ENCODE data around the gene TMEM259.

The TMEM259 gene

DNA sequence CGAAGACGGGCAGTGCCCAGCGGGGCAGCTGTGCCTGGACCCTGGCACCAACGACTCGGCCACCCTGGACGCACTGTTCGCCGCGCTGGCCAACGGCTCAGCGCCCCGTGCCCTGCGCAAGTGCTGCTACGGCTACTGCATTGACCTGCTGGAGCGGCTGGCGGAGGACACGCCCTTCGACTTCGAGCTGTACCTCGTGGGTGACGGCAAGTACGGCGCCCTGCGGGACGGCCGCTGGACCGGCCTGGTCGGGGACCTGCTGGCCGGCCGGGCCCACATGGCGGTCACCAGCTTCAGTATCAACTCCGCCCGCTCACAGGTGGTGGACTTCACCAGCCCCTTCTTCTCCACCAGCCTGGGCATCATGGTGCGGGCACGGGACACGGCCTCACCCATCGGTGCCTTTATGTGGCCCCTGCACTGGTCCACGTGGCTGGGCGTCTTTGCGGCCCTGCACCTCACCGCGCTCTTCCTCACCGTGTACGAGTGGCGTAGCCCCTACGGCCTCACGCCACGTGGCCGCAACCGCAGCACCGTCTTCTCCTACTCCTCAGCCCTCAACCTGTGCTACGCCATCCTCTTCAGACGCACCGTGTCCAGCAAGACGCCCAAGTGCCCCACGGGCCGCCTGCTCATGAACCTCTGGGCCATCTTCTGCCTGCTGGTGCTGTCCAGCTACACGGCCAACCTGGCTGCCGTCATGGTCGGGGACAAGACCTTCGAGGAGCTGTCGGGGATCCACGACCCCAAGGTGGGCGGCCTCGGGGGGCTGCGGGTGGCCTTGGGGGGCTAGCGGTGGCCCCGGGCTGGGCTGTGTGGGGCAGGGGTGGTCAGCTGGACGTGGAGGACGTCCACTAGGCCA, 15.9 kb downstream of the TMEM259 start:
- no peak for DNase-seq (ENCODE audit: low read depth in 2 of 3, low spot score in 1 of 3)

- DNase-seq (ENCODE audit: low read depth in 2 of 3, low spot score in 1 of 3) = no peak
Observed at GRCh38 chr19:1004204-1004802, 16.6 kb downstream of the TMEM259 start.

DNA sequence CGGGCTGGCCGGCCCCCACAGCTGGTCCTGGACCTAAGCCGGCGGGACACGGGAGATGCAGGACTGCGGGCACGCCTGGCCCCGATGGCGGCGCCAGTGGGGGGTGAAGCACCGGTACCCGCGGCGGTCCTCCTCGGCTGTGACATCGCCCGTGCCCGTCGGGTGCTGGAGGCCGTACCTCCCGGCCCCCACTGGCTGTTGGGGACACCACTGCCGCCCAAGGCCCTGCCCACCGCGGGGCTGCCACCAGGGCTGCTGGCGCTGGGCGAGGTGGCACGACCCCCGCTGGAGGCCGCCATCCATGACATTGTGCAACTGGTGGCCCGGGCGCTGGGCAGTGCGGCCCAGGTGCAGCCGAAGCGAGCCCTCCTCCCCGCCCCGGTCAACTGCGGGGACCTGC, 17.6 kb downstream of the TMEM259 start:
- no peak for DNase-seq (ENCODE audit: low read depth in 2 of 3, low spot score in 1 of 3)

DNA sequence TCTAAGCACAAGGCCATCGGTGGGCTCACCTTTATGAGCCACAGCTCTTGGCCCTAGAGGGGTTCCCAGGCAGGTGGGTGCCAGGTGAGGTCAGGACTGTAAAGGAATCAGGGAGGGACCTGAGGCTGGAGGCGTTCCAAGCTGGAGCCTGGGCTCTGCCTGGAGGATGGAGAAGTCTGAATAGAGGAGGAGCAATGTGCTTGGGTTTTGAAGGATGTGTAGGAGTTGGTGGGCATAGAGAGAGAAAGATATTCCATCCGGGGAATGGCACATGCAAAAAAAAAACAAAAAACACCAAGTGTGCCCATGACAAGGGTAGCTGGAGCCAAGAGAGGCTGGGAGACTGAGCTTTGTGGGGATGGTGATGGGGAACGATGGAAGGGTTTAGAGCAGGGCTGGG, 18.3 kb downstream of the TMEM259 start:
- DNase-seq (ENCODE audit: low read depth in 2 of 3, low spot score in 1 of 3) = no peak

- peak; percentile 37 to 76 (median 58) for DNase-seq (ENCODE audit: low read depth in 2 of 3, low spot score in 1 of 3)
Observed at GRCh38 chr19:1001538-1002166, 19.3 kb downstream of the TMEM259 start.

GRCh38 chr19:1000591-1001537, 20.1 kb downstream of the TMEM259 start:
- no peak for DNase-seq (ENCODE audit: low read depth in 2 of 3, low spot score in 1 of 3)

- DNase-seq (ENCODE audit: low read depth in 2 of 3, low spot score in 1 of 3) = peak; percentile 63 to 70 (median 65)
Observed at GRCh38 chr19:1000095-1000494, 20.8 kb downstream of the TMEM259 start, which contains the start of gene GRIN3B. Gene GRIN3B, plus strand, starts transcription at chr19:1000419. Its CDS starts 19 bp downstream, at chr19:1000438.

DNA sequence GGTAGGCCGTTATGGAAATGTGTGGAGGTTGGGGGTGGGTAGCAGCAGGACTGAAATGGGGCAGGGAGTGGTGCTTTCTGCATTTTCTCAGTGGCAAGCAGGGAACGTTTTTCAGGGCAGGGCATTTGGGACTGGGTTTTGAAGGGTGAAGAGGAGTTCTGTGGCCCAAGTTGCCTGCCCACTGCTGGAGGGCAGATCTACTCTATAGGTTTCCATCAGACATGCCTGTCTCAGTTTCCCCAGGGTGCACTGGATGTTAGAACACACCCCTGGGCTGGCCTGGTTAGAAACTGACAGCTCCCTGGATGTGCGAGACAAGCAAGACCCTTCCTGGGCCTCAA, 21.6 kb downstream of the TMEM259 start:
- no peak for DNase-seq (ENCODE audit: low read depth in 2 of 3, low spot score in 1 of 3)

DNA sequence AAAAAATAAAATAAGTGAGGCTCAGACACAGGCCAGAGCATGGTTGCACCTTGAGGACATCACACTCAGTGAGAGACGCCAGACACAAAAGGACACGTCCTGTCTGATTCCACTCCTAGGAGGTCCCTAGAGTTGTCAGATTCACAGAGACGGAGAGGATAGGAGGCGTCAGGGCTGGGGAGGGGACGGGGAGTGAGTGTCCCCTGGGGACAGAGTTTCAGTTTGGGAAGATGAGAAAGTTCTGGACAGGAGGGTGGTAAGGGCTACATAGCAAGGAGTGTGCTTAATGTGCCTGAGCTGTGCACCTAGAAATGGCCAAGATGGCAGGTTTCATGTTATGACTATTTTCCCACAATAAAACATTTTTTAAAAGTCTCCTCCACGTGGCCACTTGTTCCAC, 22.9 kb downstream of the TMEM259 start:
- no peak for DNase-seq (ENCODE audit: low read depth in 2 of 3, low spot score in 1 of 3)

GRCh38 chr19:996051-996838, 24.7 kb downstream of the TMEM259 start:
- DNase-seq (ENCODE audit: low read depth in 2 of 3, low spot score in 1 of 3) = peak in 2 of 3 donors; percentile 45 to 50

DNA sequence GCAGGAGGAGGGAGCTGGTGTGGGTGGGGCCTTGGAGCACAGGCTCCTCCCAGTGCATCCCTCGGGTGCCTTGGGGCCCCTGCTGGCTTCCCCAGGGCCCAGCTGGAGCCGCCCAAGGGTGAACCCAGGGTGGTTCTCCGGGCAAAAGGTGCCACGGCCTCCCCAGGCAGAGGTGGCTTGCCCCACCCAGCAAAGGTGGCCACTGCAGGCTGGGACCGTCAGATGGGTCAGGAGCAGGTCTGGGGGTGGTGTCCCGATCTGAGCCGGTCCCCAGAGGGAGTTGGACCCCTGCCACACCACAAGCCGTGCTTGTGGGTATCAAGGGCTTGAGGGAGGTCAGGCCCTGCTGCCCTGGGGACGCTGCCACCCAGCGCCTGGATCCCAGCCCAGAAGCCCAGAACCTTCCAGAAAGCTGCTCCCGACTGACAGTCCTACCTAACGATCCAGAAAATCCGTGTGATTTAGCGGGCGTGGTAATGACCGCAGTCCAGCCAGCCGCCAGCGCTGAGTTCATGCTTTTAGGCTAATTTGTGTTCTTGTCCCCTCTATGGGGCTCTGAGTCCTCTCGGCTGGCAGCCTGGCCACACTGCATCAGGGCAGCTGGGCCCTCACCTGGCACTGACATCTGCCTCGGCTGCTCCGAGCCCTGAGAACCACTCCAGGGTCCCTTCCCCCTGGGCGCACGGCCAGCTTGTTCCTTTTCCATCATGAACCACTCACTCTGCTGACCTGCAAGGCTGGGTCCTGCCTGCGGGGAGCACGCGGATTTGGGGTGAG, 25.7 kb downstream of the TMEM259 start:
- DNase-seq (ENCODE audit: low read depth in 2 of 3, low spot score in 1 of 3) = no peak

- no peak for DNase-seq (ENCODE audit: low read depth in 2 of 3, low spot score in 1 of 3)
Observed at GRCh38 chr19:994516-994915, 26.4 kb downstream of the TMEM259 start.

- DNase-seq (ENCODE audit: low read depth in 2 of 3, low spot score in 1 of 3) = no peak
Observed at GRCh38 chr19:993831-994393, 27.0 kb downstream of the TMEM259 start.

- DNase-seq (ENCODE audit: low read depth in 2 of 3, low spot score in 1 of 3) = no peak
Observed at GRCh38 chr19:993361-993830, 27.5 kb downstream of the TMEM259 start.

DNA sequence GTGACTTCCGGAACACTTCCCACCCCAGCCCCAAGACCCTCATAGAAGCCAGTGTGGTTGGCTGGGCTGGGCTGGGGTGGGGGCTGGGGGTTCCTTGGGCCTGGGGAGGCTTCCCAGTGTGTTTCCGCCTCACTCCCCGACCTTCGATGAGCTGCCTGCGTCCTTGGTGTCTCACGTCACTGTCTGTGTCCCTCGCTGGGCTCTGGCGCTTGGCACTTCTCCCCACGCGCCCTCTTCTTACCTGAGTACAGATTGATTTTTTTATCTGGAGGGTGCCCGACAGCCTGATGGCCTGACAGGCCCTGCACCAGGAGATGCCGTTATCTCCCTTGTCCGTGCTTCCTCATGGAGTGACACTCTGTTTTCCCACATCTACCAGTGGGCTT, 28.3 kb downstream of the TMEM259 start:
- no peak for DNase-seq (ENCODE audit: low read depth in 2 of 3, low spot score in 1 of 3)

- no peak for DNase-seq (ENCODE audit: low read depth in 2 of 3, low spot score in 1 of 3)
Observed at GRCh38 chr19:991932-992669, 28.8 kb downstream of the TMEM259 start.

- peak; percentile 60 to 81 (median 71) for DNase-seq (ENCODE audit: low read depth in 2 of 3, low spot score in 1 of 3)
Observed at GRCh38 chr19:991174-991931, 29.6 kb downstream of the TMEM259 start.

- DNase-seq (ENCODE audit: low read depth in 2 of 3, low spot score in 1 of 3) = no peak
Observed at GRCh38 chr19:990746-991145, 30.2 kb downstream of the TMEM259 start.

Measured in stimulated activated CD4-positive, alpha-beta T cell treated with anti-CD3 and anti-CD28 coated beads, Interleukin-12 subunit alpha, Interleukin-12 subunit beta, amount 100 ng/mL, for 48 hours (primary cell).